ENCODE results near the gene SLC26A9.

SLC26A9 gene

GRCh38 chr1:205976708-205977401 lies 33.6 kb upstream of the SLC26A9 start:
- H3K27me3 ChIP-seq (ENCODE audit: insufficient read depth, poor library complexity, severe bottlenecking), result no peaks in the 10 kb centered on the region
- H3K4me3 ChIP-seq (replicated peaks; ENCODE audit: insufficient read depth, low read length), result no peak overlapping the region
- no peak overlapping the region for H3K27ac ChIP-seq (replicated peaks)
- DNase-seq (ENCODE audit: low read depth in 1 of 2, low spot score in 1 of 2), result no peak
- TF ChIP-seq POLR2AphosphoS5 (IDR thresholded peaks at IDR 0.05; ENCODE audit: low read depth), result no peak; the same call in none of the 2 replicates
- TF ChIP-seq GABPA (IDR thresholded peaks at IDR 0.05; ENCODE audit: low read depth), result no peak
- TF ChIP-seq REST (IDR thresholded peaks at IDR 0.05; ENCODE audit: insufficient replicate concordance, low read depth), result no peak
- TF ChIP-seq SPI1 (IDR thresholded peaks at IDR 0.05; ENCODE audit: borderline replicate concordance, low read depth), result no peak
- no peak for TF ChIP-seq CTCF (IDR thresholded peaks at IDR 0.05; ENCODE audit: insufficient read depth, low read length)

- Histone ChIP-seq H3K27me3 (ENCODE audit: insufficient read depth, poor library complexity, severe bottlenecking) (no peaks in the 10 kb centered on the region), H3K4me3 (replicated peaks; ENCODE audit: insufficient read depth, low read length) (no peak overlapping the region), H3K27ac (replicated peaks) (no peak overlapping the region)
- no peak for TF ChIP-seq CTCF (IDR thresholded peaks at IDR 0.05; ENCODE audit: insufficient read depth, low read length)
- TF ChIP-seq POLR2AphosphoS5 (IDR thresholded peaks at IDR 0.05; ENCODE audit: low read depth), result no peak; the same call in 1 of the 2 replicates
- TF ChIP-seq REST (IDR thresholded peaks at IDR 0.05; ENCODE audit: insufficient replicate concordance, low read depth), result no peak
- no peak for TF ChIP-seq GABPA (IDR thresholded peaks at IDR 0.05; ENCODE audit: low read depth)
- no peak for TF ChIP-seq SPI1 (IDR thresholded peaks at IDR 0.05; ENCODE audit: borderline replicate concordance, low read depth)
- DNase-seq (ENCODE audit: low read depth in 1 of 2, low spot score in 1 of 2), result no peak
These were observed 32.8 kb upstream of the SLC26A9 start for GRCh38 chr1:205976036-205976435.

- H3K27me3 ChIP-seq (ENCODE audit: insufficient read depth, poor library complexity, severe bottlenecking), result no peaks in the 10 kb centered on the region
- TF ChIP-seq SPI1 (IDR thresholded peaks at IDR 0.05; ENCODE audit: borderline replicate concordance, low read depth), result no peak
- no peak overlapping the region for H3K27ac ChIP-seq (replicated peaks)
- no peak overlapping the region for H3K4me3 ChIP-seq (replicated peaks; ENCODE audit: insufficient read depth, low read length)
- DNase-seq (ENCODE audit: low read depth in 1 of 2, low spot score in 1 of 2), result no peak
These were observed 32.2 kb upstream of the SLC26A9 start for GRCh38 chr1:205975387-205975998.

GRCh38 chr1:205974712-205975111 lies 31.5 kb upstream of the SLC26A9 start:
- Histone ChIP-seq H3K4me3 (replicated peaks; ENCODE audit: insufficient read depth, low read length) (no peak overlapping the region), H3K27ac (replicated peaks) (no peak overlapping the region), H3K27me3 (ENCODE audit: insufficient read depth, poor library complexity, severe bottlenecking) (no peaks in the 10 kb centered on the region)
- DNase-seq (ENCODE audit: low read depth in 1 of 2, low spot score in 1 of 2), result no peak
- no peak for TF ChIP-seq REST (IDR thresholded peaks at IDR 0.05; ENCODE audit: insufficient replicate concordance, low read depth)
- no peak for TF ChIP-seq GABPA (IDR thresholded peaks at IDR 0.05; ENCODE audit: low read depth)
- TF ChIP-seq POLR2AphosphoS5 (IDR thresholded peaks at IDR 0.05; ENCODE audit: low read depth), result no peak
- TF ChIP-seq CTCF (IDR thresholded peaks at IDR 0.05; ENCODE audit: insufficient read depth, low read length), result no peak
- no peak for TF ChIP-seq SPI1 (IDR thresholded peaks at IDR 0.05; ENCODE audit: borderline replicate concordance, low read depth)

All from HL-60 (cell line).